GM19351 (cell line): ENCODE measurements around the gene KCTD7.
"Not testable (repeated sequence)": the region's sequence is repeated elsewhere in the genome, so short reads cannot be mapped to it uniquely, and the experiment has no call there.

ENCODE experiments used
- ATAC-seq: cut with Tn5 transposase; IDR thresholded peaks from one replicate; pipeline ENCODE4 v1.9.1; 2021; ENCODE audit warnings: mild to moderate bottlenecking, moderate library complexity; ENCODE audit not compliant: unreplicated experiment

The KCTD7 gene

DNA sequence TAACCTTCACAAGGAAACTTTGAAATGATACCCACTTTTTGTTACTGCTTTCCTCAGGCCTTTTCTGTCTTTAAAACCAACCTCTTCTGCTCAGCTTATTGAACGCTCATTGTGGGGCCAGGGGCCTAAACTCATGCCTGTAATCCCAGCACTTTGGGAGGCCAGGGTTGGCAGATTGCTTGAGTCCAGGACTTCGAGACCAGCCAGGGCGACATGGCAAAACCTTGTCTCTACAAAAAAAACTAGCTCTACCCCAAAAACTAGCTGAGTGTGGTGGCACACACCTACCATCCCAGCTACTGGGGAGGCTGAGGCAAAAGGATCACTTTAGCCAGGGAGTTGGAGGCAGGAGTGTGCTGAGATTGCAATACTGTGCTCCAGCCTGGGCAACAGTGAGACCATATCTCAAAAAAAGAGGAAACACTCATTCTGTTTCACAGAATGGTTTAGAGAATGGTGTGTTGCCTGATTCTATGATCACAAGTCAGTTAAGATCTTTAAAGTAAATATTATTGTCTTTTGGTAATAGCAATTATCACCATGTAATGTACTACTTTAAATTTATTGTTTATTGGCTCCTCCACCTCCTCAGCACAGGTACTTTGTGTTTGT lies 51.1 kb downstream of the KCTD7 start:
- no peak for ATAC-seq

DNA sequence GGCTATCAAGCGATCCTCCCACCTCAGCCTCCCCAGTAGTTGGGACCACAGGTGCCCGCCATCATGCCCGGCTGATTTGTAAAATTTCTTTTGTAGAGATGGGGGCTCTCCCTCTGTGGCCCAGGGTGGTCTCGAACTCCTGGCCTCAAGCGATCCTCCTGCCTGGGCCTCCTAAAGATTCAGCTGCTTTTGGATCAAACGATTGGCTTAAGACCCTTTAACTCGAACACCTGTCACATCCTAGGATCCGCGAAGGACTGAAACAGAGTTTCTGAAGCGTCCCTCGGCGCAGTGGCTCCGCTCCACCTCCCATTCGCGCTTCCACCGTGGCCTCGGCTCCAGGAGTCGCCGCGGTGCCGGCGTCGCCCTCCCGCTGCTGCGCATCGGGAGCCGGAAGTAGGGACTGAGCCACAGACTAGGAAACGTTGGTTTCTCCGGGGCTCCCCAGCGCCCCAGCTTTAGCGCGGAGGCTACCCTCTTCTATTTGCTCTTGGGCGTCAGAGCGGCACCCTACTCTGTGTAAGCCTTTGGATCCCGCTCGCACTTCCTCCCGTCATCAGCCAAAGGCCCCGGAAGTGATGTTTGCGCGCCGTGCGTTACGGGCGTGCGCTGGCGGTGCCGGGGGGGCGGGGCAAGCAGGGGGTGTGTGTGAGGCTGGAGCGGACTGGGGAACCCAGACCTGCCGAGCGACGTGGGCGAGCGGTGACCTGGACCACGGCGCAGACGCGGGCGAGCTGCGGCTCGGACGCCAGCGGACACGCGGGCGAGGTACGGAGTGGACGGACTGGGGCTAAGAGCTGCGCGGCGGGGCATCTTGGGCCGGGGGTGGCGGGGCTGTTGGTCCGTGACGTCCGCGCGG lies 53.0 kb downstream of the KCTD7 start:
- peak; percentile 89 for ATAC-seq

DNA sequence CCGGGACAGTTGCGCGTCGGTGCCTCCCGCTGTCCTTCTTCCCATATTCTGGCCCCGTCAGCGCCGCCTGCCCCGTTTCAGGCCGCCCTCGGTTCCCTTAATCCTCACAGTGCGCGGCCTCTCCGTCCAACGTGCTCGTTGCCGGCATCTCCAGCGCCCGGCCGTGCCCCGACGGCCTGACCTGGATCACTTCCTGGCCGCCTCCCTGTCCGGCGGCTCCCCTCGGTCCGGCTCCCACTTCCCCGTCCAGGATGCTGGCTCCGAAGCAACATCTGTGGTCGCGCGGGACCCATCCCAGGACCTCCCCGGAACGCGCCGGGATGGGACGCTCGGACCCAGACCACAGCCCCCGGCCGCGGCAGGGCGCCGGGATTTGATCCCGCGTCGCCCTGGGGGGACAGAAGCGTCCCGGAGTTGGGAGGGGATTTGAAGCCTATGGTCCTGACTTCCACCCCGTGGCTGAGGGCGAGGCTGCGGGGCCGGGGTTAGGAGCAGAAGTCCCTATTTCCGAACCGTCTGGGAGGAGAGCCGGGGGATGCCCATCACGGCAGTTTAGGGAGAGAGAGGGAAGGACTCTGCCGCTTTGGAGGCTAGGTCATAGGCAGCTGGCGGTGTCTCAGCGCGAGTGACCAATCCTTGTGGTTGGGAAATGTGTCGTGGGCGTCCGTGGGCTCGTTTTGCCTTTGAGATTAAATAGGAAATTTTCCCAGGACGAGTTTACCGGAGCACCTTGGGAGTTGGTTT lies 53.8 kb downstream of the KCTD7 start:
- peak; percentile 21 for ATAC-seq

DNA sequence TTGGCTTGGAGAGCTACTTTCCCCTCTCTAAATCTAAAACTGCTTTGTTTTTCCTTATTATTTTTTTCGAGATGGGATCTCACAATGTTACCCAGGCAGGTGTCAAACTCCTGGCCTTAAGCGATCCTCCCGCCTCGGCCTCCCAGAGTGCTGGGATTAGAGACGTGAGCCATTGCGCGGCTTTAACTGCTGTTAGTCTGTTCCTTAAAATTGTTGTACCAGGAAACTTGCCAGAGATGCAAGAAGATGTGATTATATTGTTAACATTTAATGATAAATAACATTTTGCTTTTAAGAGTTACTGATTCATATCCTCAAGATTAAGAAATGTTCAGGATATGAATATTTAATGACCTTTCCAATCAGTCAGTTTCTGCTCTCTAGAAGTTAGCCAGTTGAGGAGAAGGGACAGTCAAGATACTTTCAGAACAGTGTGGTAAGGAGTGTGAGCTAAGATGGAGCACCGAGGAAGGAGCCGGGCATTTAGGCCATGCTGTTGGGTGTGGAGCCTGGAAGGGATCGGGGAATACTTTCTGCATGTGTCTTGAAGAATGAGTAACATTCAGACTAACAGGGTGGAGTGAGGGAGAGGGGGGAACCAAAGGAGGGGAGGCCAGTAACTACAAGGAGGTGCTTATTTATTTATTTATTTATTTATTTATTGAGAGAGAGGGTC lies 54.6 kb downstream of the KCTD7 start:
- ATAC-seq = not testable (repeated sequence)

DNA sequence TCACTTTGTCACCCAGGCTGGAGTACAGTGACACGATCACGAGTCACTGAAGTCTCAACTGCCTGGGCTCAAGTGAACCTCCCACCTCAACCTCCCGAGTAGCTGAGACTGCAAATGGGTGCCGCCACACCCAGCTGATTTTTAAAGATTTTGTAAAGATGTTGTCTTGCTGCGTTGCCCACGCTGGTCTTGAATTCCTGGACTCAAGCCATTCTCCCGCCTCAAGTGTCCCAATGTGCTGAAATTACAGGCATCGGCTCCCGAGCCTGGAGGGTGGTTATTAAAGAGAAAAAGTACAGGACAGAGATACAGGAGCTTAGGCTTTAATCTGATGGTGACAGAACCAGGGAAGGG lies 55.1 kb downstream of the KCTD7 start:
- ATAC-seq = no peak

DNA sequence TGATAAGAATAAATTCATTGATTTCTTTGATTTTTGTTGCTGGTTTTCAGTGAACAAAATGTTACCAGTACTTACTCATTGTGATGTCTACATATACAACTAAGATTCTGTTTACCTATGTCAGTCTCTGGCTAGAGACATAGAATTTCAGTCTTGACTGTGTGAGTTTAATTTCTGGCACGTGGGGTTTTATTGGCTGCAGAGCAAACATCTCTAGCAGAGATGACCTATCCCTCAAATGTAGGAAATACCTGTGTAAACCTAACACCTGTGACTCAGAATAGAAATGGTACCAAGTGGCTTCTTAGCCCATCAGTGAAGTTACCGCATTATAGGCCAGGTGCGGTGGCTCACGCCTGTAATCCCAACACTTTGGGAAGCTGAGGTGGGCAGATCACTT lies 57.0 kb downstream of the KCTD7 start:
- not testable (repeated sequence) for ATAC-seq

DNA sequence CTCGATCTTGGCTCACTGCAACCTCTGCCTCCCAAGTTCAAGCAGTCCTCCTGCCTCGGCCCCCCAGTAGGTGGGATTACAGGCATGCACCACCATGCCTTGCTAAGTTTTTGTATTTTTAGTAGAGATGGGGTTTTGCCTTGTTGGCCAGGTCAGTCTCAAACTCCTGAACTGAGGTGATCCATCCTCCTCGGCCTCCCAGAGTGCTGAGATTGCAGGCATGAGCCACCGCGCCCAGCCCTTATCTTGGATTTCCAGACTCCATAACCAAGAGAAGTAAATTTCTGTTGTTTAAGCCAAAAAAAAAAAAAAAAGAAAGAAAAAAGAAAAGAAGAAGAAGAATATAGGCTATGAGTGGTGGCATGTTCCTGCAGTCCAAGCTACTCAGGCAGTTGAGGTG lies 58.5 kb downstream of the KCTD7 start:
- no peak for ATAC-seq

DNA sequence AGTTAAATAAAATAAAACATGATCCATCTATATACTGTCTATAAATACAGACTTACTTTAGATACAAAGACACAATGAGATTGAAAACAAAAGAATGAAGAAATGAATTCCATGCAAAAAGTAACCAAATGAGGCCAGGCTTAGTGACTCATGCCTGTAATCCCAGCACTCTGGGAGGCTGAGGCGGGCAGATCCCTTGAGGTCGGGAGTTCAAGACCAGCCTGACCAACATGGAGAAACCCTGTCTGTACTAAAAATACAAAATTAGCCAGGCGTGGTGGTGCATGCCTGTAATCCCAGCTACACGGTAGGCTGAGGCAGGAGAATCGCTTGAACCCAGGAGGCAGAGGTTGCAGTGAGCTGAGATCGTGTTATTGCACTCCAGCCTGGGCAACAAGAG lies 59.0 kb downstream of the KCTD7 start:
- not testable (repeated sequence) for ATAC-seq

DNA sequence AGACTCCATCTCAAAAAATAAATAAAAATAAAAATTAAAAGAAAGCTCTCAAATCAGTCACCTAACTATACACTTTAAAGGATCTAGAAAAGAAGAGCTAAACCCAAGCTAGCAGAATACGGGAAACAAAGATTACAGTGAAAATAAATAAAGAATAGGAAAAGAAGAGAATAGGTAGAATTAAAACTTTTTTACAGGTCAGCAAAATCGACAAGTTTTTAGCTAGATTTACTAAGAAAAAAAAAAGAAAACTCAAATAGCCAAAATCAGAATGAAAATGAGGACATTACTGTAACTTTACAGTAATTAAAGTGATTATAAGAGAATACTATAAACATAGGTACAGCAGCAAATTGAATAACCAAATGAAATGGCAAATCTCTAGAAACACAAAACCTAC lies 60.4 kb downstream of the KCTD7 start:
- ATAC-seq = no peak

DNA sequence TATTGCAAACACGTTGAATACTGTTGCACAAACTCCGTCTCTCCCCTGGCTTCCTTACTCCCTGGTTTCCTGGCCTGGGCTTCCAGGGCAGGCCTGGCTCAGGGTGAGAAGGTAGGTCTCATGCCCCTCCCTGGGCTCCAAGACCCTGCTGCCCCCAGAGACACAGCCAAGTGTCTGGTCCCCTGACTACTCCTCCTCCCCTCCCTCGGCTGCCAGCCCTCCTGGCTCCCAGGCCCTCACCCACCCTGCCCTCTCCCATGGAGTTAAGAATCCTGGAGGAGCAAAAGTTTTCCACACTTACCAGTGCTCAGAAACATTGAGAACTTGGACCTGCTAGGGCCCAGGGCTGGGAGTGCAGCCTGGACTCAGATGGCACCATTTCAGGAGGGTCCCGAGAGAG lies 64.7 kb downstream of the KCTD7 start:
- ATAC-seq = no peak
